Choroid plexus epithelial cell (primary cell): ENCODE measurements around the gene ATAD3C.
"Not testable (repeated sequence)": the region's sequence is repeated elsewhere in the genome, so short reads cannot be mapped to it uniquely, and the experiment has no call there.

Experiments
- DNase-seq: peaks from one replicate; pipeline ENCODE4 v3.0.0-alpha.2; 2010; ENCODE audit warnings: low read depth
- H3K4me3 ChIP-seq: 2 replicates; pipeline ENCODE4 v1.5.1; 2011; ENCODE audit warnings: low read depth, mild to moderate bottlenecking, control low read depth, low read length, moderate library complexity
- CTCF ChIP-seq: conservative IDR thresholded peaks from 2 replicates; pipeline ENCODE4 v1.5.1; 2011; ENCODE audit warnings: low read depth, mild to moderate bottlenecking, control low read depth, inconsistent platforms, low read length, moderate library complexity

ATAD3C gene

GRCh38 chr1:1442069-1442770, 7.3 kb upstream of the ATAD3C start:
- H3K4me3 ChIP-seq = no peak overlapping the region
- no peak for TF ChIP-seq CTCF
- DNase-seq = no peak

- not testable (repeated sequence) for H3K4me3 ChIP-seq, DNase-seq
These were observed 2.9 kb upstream of the ATAD3C start for GRCh38 chr1:1446631-1447030.

- H3K4me3 ChIP-seq, DNase-seq: not testable (repeated sequence)
These were observed 1.1 kb downstream of the ATAD3C start for GRCh38 chr1:1450616-1451015.

GRCh38 chr1:1451696-1452364, 2.3 kb downstream of the ATAD3C start:
- no peak for DNase-seq
- no peak overlapping the region for H3K4me3 ChIP-seq
- TF ChIP-seq CTCF = no peak

GRCh38 chr1:1452365-1452739, 2.9 kb downstream of the ATAD3C start:
- not testable (repeated sequence) for H3K4me3 ChIP-seq, DNase-seq

- no peak for DNase-seq
- no peak for TF ChIP-seq CTCF
These were observed 3.4 kb downstream of the ATAD3C start for GRCh38 chr1:1452882-1453281.

GRCh38 chr1:1454286-1455056, 5.0 kb downstream of the ATAD3C start:
- DNase-seq, H3K4me3 ChIP-seq: not testable (repeated sequence)

More at GRCh38 chr1:1452882-1453281, 3.4 kb downstream of the ATAD3C start:
- H3K4me3 ChIP-seq = no peak overlapping the region

GRCh38 chr1:1455366-1455884, 5.9 kb downstream of the ATAD3C start:
- no peak for TF ChIP-seq CTCF
- no peak for DNase-seq
- H3K4me3 ChIP-seq = no peak overlapping the region

- DNase-seq, H3K4me3 ChIP-seq: not testable (repeated sequence)
These were observed 6.4 kb downstream of the ATAD3C start for GRCh38 chr1:1455934-1456333.

- H3K4me3 ChIP-seq, DNase-seq: not testable (repeated sequence)
These were observed 7.3 kb downstream of the ATAD3C start for GRCh38 chr1:1456683-1457255.

- not testable (repeated sequence) for H3K4me3 ChIP-seq, DNase-seq
These were observed 9.7 kb downstream of the ATAD3C start for GRCh38 chr1:1459156-1459555.

- H3K4me3 ChIP-seq, DNase-seq: not testable (repeated sequence)
These were observed 10.2 kb downstream of the ATAD3C start for GRCh38 chr1:1459711-1460110.
